ENCODE data around the gene CAPN10. TPM values are rescaled to one million over a fixed set of nuclear protein-coding genes. Genes with fewer than 3 reads are reported as not detected.

The CAPN10 gene
- total RNA-seq, 1 experiment from 2014 or later, result 61.3 TPM

GRCh38 chr2:240573071-240573515, 13.4 kb upstream of the CAPN10 start:
- no peak for TF ChIP-seq ATF3 (CRISPR knock-in tag; conservative IDR thresholded peaks at IDR 0.05)
- TF ChIP-seq CBFB (CRISPR knock-in tag; IDR thresholded peaks at IDR 0.05; ENCODE audit: low read depth), result no peak
- no peak for TF ChIP-seq ZNF263 (CRISPR knock-in tag; IDR thresholded peaks at IDR 0.05; ENCODE audit: low read depth)
- no peak for TF ChIP-seq TCF7 (CRISPR knock-in tag; IDR thresholded peaks at IDR 0.05; ENCODE audit: low read depth)
- TF ChIP-seq, protein P1, sequence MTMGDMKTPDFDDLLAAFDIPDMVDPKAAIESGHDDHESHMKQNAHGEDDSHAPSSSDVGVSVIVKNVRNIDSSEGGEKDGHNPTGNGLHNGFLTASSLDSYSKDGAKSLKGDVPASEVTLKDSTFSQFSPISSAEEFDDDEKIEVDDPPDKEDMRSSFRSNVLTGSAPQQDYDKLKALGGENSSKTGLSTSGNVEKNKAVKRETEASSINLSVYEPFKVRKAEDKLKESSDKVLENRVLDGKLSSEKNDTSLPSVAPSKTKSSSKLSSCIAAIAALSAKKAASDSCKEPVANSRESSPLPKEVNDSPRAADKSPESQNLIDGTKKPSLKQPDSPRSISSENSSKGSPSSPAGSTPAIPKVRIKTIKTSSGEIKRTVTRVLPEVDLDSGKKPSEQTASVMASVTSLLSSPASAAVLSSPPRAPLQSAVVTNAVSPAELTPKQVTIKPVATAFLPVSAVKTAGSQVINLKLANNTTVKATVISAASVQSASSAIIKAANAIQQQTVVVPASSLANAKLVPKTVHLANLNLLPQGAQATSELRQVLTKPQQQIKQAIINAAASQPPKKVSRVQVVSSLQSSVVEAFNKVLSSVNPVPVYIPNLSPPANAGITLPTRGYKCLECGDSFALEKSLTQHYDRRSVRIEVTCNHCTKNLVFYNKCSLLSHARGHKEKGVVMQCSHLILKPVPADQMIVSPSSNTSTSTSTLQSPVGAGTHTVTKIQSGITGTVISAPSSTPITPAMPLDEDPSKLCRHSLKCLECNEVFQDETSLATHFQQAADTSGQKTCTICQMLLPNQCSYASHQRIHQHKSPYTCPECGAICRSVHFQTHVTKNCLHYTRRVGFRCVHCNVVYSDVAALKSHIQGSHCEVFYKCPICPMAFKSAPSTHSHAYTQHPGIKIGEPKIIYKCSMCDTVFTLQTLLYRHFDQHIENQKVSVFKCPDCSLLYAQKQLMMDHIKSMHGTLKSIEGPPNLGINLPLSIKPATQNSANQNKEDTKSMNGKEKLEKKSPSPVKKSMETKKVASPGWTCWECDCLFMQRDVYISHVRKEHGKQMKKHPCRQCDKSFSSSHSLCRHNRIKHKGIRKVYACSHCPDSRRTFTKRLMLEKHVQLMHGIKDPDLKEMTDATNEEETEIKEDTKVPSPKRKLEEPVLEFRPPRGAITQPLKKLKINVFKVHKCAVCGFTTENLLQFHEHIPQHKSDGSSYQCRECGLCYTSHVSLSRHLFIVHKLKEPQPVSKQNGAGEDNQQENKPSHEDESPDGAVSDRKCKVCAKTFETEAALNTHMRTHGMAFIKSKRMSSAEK (CRISPR knock-in tag; IDR thresholded peaks at IDR 0.05; ENCODE audit: borderline replicate concordance), result no peak
- no peak for TF ChIP-seq HMGA2 (CRISPR knock-in tag; IDR thresholded peaks at IDR 0.05)
- TF ChIP-seq FOXP1 (CRISPR knock-in tag; IDR thresholded peaks at IDR 0.05; ENCODE audit: borderline replicate concordance), result no peak
- TF ChIP-seq E2F1 (CRISPR knock-in tag; IDR thresholded peaks at IDR 0.05), result no peak
- no peak for TF ChIP-seq SOX15 (CRISPR knock-in tag; IDR thresholded peaks at IDR 0.05)
- TF ChIP-seq, protein P2, sequence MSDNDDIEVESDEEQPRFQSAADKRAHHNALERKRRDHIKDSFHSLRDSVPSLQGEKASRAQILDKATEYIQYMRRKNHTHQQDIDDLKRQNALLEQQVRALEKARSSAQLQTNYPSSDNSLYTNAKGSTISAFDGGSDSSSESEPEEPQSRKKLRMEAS (CRISPR knock-in tag; IDR thresholded peaks at IDR 0.05), result no peak
- TF ChIP-seq MYBL2 (CRISPR knock-in tag; IDR thresholded peaks at IDR 0.05), result no peak
- TF ChIP-seq AFF4 (CRISPR knock-in tag; IDR thresholded peaks at IDR 0.05; ENCODE audit: borderline replicate concordance), result no peak
- no peak for TF ChIP-seq NR3C1 (CRISPR knock-in tag; conservative IDR thresholded peaks at IDR 0.05; ENCODE audit: low read depth)
- no peak for ATAC-seq
- peaks cover 12% of the 10 kb centered on the region for H3K27me3 Mint-ChIP-seq (ENCODE audit: low read depth)
- H3K36me3 Mint-ChIP-seq, result no peaks in the 10 kb centered on the region
- DNase-seq (ENCODE audit: low spot score), result no peak
- ChIA-PET CTCF (interaction anchor here (1.4 kb wide), 1 partner anchor 59 kb away, joined by 4 read pairs; no protein-coding TSS in a partner anchor), POLR2A (no interaction called here)
- no peaks in the 10 kb centered on the region for H3K4me1 Mint-ChIP-seq
- no peak overlapping the region for H3K4me3 Mint-ChIP-seq
- no peaks in the 10 kb centered on the region for H3K9me3 Mint-ChIP-seq
- H3K27ac Mint-ChIP-seq, result no peak overlapping the region

- POLR2A ChIA-PET, result interaction anchor here (0.7 kb wide), 1 partner anchor 13 kb away, joined by 3 read pairs; the partner anchor contains the start of gene CAPN10
- TF ChIP-seq JAZF1 (CRISPR knock-in tag; IDR thresholded peaks at IDR 0.05), result no peak
- TF ChIP-seq MXD4 (CRISPR knock-in tag; IDR thresholded peaks at IDR 0.05; ENCODE audit: borderline replicate concordance), result no peak
- TF ChIP-seq PRRX2 (CRISPR knock-in tag; IDR thresholded peaks at IDR 0.05), result no peak
- no peak for TF ChIP-seq IRF2 (CRISPR knock-in tag; IDR thresholded peaks at IDR 0.05; ENCODE audit: borderline replicate concordance, low read depth)
- TF ChIP-seq ZNF121 (CRISPR knock-in tag; IDR thresholded peaks at IDR 0.05), result no peak
- TF ChIP-seq ELF4 (CRISPR knock-in tag; IDR thresholded peaks at IDR 0.05; ENCODE audit: low read depth), result no peak
- TF ChIP-seq TP53 (CRISPR knock-in tag; IDR thresholded peaks at IDR 0.05), result no peak
- TF ChIP-seq SP1 (CRISPR knock-in tag; conservative IDR thresholded peaks at IDR 0.05), result no peak
- no peak overlapping the region for H3K27ac Mint-ChIP-seq
- peaks cover 12% of the 10 kb centered on the region for H3K27me3 Mint-ChIP-seq (ENCODE audit: low read depth)
- CTCF ChIA-PET, result interaction anchor here (1.4 kb wide), 1 partner anchor 60 kb away, joined by 4 read pairs; no protein-coding TSS in a partner anchor
- no peaks in the 10 kb centered on the region for H3K9me3 Mint-ChIP-seq
- no peak overlapping the region for H3K4me3 Mint-ChIP-seq
- DNase-seq (ENCODE audit: low spot score) (no peak), ATAC-seq (no peak)
- no peaks in the 10 kb centered on the region for H3K4me1 Mint-ChIP-seq
- H3K36me3 Mint-ChIP-seq, result no peaks in the 10 kb centered on the region
These were observed 12.8 kb upstream of the CAPN10 start for GRCh38 chr2:240573516-240574385.
